ENCODE measurements around the gene ATXN1.
A peak's percentile ranks its signal among the peaks of the same experiment; 100 is the strongest.

Gene ATXN1

GRCh38 chr6:16374016-16374415 lies 387.2 kb downstream of the ATXN1 start:
- DNase-seq, result no peak

GRCh38 chr6:16372029-16372776 lies 389.1 kb downstream of the ATXN1 start:
- DNase-seq, result no peak

GRCh38 chr6:16371401-16371800 lies 389.9 kb downstream of the ATXN1 start:
- no peak for DNase-seq

- no peak for DNase-seq
Measured at GRCh38 chr6:16370943-16371342, 390.3 kb downstream of the ATXN1 start.

- DNase-seq, result no peak
Measured at GRCh38 chr6:16369989-16370388, 391.3 kb downstream of the ATXN1 start.

- no peak for DNase-seq
Measured at GRCh38 chr6:16369140-16369745, 392.0 kb downstream of the ATXN1 start.

- DNase-seq, result no peak
Measured at GRCh38 chr6:16367571-16367970, 393.7 kb downstream of the ATXN1 start.

- DNase-seq, result no peak
Measured at GRCh38 chr6:16363749-16364148, 397.5 kb downstream of the ATXN1 start.

GRCh38 chr6:16362819-16363589 lies 398.3 kb downstream of the ATXN1 start:
- no peak for DNase-seq

- peak in 6 of 56 donors; percentile 31 to 61 (median 44) for DNase-seq
Measured at GRCh38 chr6:16362296-16362695, 399.0 kb downstream of the ATXN1 start.

GRCh38 chr6:16361861-16362260 lies 399.4 kb downstream of the ATXN1 start:
- DNase-seq, result no peak

- DNase-seq, result no peak
Measured at GRCh38 chr6:16361121-16361520, 400.1 kb downstream of the ATXN1 start.

GRCh38 chr6:16360365-16360764 lies 400.9 kb downstream of the ATXN1 start:
- DNase-seq, result no peak

- no peak for DNase-seq
Measured at GRCh38 chr6:16359563-16359962, 401.7 kb downstream of the ATXN1 start.

GRCh38 chr6:16358531-16359138 lies 402.6 kb downstream of the ATXN1 start:
- DNase-seq, result no peak

- DNase-seq, result no peak
Measured at GRCh38 chr6:16355699-16356446, 405.4 kb downstream of the ATXN1 start.

- peak in 10 of 56 donors; percentile 10 to 45 (median 22) for DNase-seq
Measured at GRCh38 chr6:16355238-16355637, 406.0 kb downstream of the ATXN1 start.

GRCh38 chr6:16354692-16355091 lies 406.6 kb downstream of the ATXN1 start:
- no peak for DNase-seq

- DNase-seq, result no peak
Measured at GRCh38 chr6:16352821-16353438, 408.3 kb downstream of the ATXN1 start.

GRCh38 chr6:16352258-16352635 lies 409.0 kb downstream of the ATXN1 start:
- no peak for DNase-seq

- no peak for DNase-seq
Measured at GRCh38 chr6:16349544-16349943, 411.7 kb downstream of the ATXN1 start.

All from nucleus accumbens (tissue), 56 donors.